DOHH2 (cell line): Measurements from ENCODE around the gene KCNA5.

Experiments used
- EZH2phosphoT487 ChIP-seq: fragments of 200-600 bp; sonication (generic); IDR thresholded peaks from 2 replicates; pipeline ENCODE4 v1.6.1; 2017; ENCODE audit warnings: borderline replicate concordance, mild to moderate bottlenecking, antibody characterized with exemption, low read length, moderate library complexity, mixed read lengths
- TF ChIP-seq, protein P1 (sequence below): fragments of 200-600 bp; sonication (generic); IDR thresholded peaks from one replicate; pipeline ENCODE4 v1.5.1; 2014; ENCODE audit warnings: antibody characterized with exemption, mild to moderate bottlenecking, low read depth, low read length; ENCODE audit not compliant: poor library complexity, severe bottlenecking

- TF ChIP-seq EZH2phosphoT487 = no peak
- TF ChIP-seq, protein P1, sequence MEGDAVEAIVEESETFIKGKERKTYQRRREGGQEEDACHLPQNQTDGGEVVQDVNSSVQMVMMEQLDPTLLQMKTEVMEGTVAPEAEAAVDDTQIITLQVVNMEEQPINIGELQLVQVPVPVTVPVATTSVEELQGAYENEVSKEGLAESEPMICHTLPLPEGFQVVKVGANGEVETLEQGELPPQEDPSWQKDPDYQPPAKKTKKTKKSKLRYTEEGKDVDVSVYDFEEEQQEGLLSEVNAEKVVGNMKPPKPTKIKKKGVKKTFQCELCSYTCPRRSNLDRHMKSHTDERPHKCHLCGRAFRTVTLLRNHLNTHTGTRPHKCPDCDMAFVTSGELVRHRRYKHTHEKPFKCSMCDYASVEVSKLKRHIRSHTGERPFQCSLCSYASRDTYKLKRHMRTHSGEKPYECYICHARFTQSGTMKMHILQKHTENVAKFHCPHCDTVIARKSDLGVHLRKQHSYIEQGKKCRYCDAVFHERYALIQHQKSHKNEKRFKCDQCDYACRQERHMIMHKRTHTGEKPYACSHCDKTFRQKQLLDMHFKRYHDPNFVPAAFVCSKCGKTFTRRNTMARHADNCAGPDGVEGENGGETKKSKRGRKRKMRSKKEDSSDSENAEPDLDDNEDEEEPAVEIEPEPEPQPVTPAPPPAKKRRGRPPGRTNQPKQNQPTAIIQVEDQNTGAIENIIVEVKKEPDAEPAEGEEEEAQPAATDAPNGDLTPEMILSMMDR = no peak
Measured at GRCh38 chr12:5035618-5036017, 8.1 kb upstream of the KCNA5 start.
